Measurements from ENCODE around the gene ERAP2. TPM values are rescaled to one million over a fixed set of nuclear protein-coding genes. Genes with fewer than 3 reads are reported as not detected.
A peak's percentile ranks its signal among the peaks of the same experiment; 100 is the strongest.
"Not testable (repeated sequence)": the region's sequence is repeated elsewhere in the genome, so short reads cannot be mapped to it uniquely, and the experiment has no call there.

The ERAP2 gene
- total RNA-seq (2014; rRNA removed; shearing (Covaris generic)): 2.4 and 3.5 TPM in 2 replicates
- polyA plus RNA-seq (2015; cell fraction: cytosol; rRNA removed): 2.6 and 2.8 TPM in 2 replicates
- 3.9 and 6.9 TPM in 2 replicates for polyA plus RNA-seq (2015; cell fraction: nucleus; rRNA removed)

DNA sequence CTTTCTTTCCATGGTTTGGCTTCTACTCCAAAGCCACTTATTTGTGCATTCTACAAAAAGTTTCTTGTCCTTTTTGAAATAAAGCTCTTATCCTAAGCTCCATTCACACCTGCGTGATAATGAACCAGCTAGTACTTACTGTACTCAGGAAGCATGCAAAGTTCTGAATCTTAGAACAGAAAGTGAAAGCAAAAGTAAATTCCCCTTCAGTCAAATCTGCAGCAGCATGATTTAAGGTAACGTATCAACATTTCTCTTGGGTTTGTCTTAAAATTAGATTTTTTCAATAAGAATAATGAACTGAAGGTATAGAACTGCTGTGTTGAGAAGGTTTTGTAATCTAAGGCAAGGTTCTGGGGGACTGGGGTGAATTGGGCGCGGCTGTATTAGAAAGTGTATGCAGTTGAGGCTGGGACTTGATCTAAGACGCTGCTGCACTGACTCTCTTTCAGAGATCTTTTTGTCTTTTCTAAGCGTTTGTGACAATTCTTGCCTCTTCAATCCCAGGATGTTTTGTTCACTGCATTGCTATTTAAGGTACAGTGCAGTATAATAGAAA, at the start of gene ERAP2:
Gene ERAP2, plus strand, starts transcription at position 209 of the 559 bp plus-strand sequence. CDS start 3,186 bp downstream, outside the sequence.
- peak; percentile 41 for DNase-seq (ENCODE audit: low read depth, low spot score)

GRCh38 chr5:96829297-96829696, 47.0 kb upstream of the ERAP2 start:
- no peak for DNase-seq (ENCODE audit: low read depth, low spot score)
- in situ Hi-C loops (cut with HindIII; ENCODE audit: low pct_unique_long_range_greater_than_20kb, low sequenced_read_pairs): no loop called here

More for the DNA sequence above, at the start of gene ERAP2:
- in situ Hi-C loops (cut with HindIII; ENCODE audit: low pct_unique_long_range_greater_than_20kb, low sequenced_read_pairs): loop anchor here (25.0 kb wide), 1 partner anchor 286 kb away; no protein-coding TSS in a partner anchor

- in situ Hi-C loops (cut with HindIII; ENCODE audit: low pct_unique_long_range_greater_than_20kb, low sequenced_read_pairs): no loop called here
Observed at GRCh38 chr5:96834016-96834415, 42.3 kb upstream of the ERAP2 start.

DNA sequence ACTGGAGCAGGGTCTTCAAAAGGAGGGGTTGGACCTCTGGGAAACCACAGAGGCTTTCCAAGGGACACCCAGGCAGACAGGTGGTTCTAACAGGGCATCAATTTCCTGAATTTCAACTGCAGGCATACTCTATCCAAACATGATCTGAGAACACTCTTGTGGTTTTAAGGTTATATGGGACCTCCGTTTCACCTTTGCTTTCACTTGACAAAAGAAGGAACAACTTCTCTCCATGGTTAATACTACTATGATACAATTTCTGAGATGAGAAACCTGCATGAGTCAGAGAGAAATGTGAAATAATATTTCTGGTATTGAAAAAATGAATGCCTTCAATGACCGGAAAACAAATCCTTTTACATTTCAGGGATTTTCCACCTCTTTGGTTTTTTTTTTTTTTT, 40.5 kb upstream of the ERAP2 start:
- in situ Hi-C loops (cut with HindIII; ENCODE audit: low pct_unique_long_range_greater_than_20kb, low sequenced_read_pairs): no loop called here
- no peak for DNase-seq (ENCODE audit: low read depth, low spot score)

More at GRCh38 chr5:96834016-96834415, 42.3 kb upstream of the ERAP2 start:
- DNase-seq (ENCODE audit: low read depth, low spot score): no peak

GRCh38 chr5:96836817-96837216, 39.5 kb upstream of the ERAP2 start:
- in situ Hi-C loops (cut with HindIII; ENCODE audit: low pct_unique_long_range_greater_than_20kb, low sequenced_read_pairs): no loop called here
- no peak for DNase-seq (ENCODE audit: low read depth, low spot score)

- in situ Hi-C loops (cut with HindIII; ENCODE audit: low pct_unique_long_range_greater_than_20kb, low sequenced_read_pairs): no loop called here
- no peak for DNase-seq (ENCODE audit: low read depth, low spot score)
Observed at GRCh38 chr5:96837303-96837702, 39.0 kb upstream of the ERAP2 start.

GRCh38 chr5:96838201-96839070, 37.9 kb upstream of the ERAP2 start:
- in situ Hi-C loops (cut with HindIII; ENCODE audit: low pct_unique_long_range_greater_than_20kb, low sequenced_read_pairs): no loop called here
- DNase-seq (ENCODE audit: low read depth, low spot score): no peak

DNA sequence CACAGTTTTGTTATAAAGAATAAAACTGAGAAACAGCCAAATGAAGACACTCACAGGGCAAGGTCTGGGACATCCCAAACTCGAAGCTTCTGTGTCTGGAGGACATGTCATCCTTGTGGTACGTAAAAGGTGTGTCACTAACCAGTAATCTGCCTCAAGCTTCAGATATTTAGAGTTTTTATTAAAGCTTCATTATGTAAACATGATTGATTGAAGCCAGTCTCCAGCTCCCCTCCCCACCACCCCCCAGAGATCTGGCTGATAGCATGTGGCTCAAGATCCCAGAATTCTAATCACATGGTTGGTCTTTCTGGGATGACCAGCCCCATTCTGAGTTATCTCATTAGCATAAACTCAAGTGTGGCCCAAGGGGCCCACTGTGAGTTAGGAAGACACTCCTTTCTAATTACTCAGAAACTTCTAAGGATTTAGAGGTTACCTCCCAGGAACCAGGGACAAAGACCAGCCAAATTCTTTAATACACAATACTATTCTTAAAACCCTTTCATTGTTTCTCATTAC, 37.2 kb upstream of the ERAP2 start:
- no peak for DNase-seq (ENCODE audit: low read depth, low spot score)
- in situ Hi-C loops (cut with HindIII; ENCODE audit: low pct_unique_long_range_greater_than_20kb, low sequenced_read_pairs): no loop called here

- in situ Hi-C loops (cut with HindIII; ENCODE audit: low pct_unique_long_range_greater_than_20kb, low sequenced_read_pairs): not testable (repeated sequence)
Observed at GRCh38 chr5:96841931-96842330, 34.4 kb upstream of the ERAP2 start.

DNA sequence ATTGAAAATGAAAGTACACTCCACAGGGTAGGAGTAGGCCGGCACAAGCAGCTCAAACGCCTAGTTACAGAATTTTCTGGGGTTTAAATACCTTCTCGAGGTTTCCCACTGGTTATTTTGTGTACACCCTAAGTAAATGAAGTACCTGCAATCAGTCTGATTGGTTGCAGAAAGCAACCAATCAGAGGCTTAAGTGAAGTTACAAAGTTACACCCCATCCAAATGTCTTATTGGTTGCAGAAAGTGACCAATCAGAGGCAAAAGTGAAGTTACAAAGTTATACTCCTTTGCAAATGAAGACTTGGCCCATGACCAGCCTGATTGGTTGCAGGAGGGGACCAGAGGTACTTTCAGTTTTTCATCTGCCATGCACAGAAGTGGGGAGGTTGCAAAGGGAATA, 33.2 kb upstream of the ERAP2 start:
- DNase-seq (ENCODE audit: low read depth, low spot score): no peak
- in situ Hi-C loops (cut with HindIII; ENCODE audit: low pct_unique_long_range_greater_than_20kb, low sequenced_read_pairs): no loop called here

More at GRCh38 chr5:96841931-96842330, 34.4 kb upstream of the ERAP2 start:
- DNase-seq (ENCODE audit: low read depth, low spot score): not testable (repeated sequence)

DNA sequence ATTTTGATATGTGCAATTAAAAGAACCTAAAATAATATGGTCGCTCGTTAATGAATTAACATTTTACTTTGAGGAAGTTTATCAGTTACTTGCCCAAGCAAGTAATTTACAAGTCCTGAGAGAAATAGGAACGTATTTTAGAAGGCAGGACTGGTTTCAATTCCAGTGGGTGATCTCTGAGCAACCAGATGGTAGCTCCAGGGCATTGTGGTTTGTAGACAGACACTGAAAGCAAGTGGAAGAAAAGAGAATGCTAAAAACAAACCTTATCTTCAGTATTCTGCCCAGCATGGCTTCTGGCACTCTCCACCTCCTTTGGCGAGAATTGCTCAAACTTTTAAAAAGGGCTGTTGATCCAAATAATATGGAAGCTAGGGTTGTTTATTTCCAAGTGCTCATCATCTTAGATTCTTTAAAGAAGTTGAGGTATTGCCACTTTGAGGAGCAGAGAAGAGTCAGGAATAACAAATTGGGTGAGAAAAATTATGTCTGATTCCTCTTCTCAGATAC, 31.8 kb upstream of the ERAP2 start:
- peak; percentile 66 for DNase-seq (ENCODE audit: low read depth, low spot score)
- in situ Hi-C loops (cut with HindIII; ENCODE audit: low pct_unique_long_range_greater_than_20kb, low sequenced_read_pairs): no loop called here

- no peak for DNase-seq (ENCODE audit: low read depth, low spot score)
- in situ Hi-C loops (cut with HindIII; ENCODE audit: low pct_unique_long_range_greater_than_20kb, low sequenced_read_pairs): no loop called here
Observed at GRCh38 chr5:96851312-96852062, 24.8 kb upstream of the ERAP2 start.

- in situ Hi-C loops (cut with HindIII; ENCODE audit: low pct_unique_long_range_greater_than_20kb, low sequenced_read_pairs): no loop called here
- DNase-seq (ENCODE audit: low read depth, low spot score): no peak
Observed at GRCh38 chr5:96852759-96853158, 23.5 kb upstream of the ERAP2 start.

GRCh38 chr5:96854067-96854466, 22.2 kb upstream of the ERAP2 start:
- in situ Hi-C loops (cut with HindIII; ENCODE audit: low pct_unique_long_range_greater_than_20kb, low sequenced_read_pairs): no loop called here
- no peak for DNase-seq (ENCODE audit: low read depth, low spot score)

- in situ Hi-C loops (cut with HindIII; ENCODE audit: low pct_unique_long_range_greater_than_20kb, low sequenced_read_pairs): no loop called here
- no peak for DNase-seq (ENCODE audit: low read depth, low spot score)
Observed at GRCh38 chr5:96855031-96855872, 21.0 kb upstream of the ERAP2 start.

DNA sequence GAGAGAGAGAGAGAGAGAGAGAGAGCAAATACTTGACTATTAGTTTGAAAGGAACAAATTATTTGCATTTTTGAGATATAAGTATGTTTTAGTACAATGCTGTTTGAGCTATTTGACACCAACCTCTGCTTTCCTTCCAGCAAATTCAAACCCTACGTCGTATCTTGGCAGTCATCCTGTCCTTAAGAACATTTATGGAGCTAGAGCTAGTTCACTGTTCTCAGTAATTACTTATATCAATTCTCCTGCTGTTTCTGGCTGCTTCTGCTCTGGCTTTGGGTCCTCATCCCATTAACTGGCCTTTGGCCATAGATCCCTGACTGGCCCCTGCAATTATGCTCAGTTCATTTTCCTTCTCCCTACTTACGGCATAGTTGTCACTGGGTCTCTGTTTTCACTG, 19.9 kb upstream of the ERAP2 start:
- DNase-seq (ENCODE audit: low read depth, low spot score): no peak
- in situ Hi-C loops (cut with HindIII; ENCODE audit: low pct_unique_long_range_greater_than_20kb, low sequenced_read_pairs): no loop called here

- DNase-seq (ENCODE audit: low read depth, low spot score): no peak
- in situ Hi-C loops (cut with HindIII; ENCODE audit: low pct_unique_long_range_greater_than_20kb, low sequenced_read_pairs): no loop called here
Observed at GRCh38 chr5:96857454-96857853, 18.8 kb upstream of the ERAP2 start.

Data from SK-MEL-5 (cell line).